H9 (cell line): Measurements from ENCODE around the gene GLIPR1L1. TPM values are rescaled to one million over a fixed set of nuclear protein-coding genes. Genes with fewer than 3 reads are reported as not detected.

Source experiments
- DNase-seq: peaks from one replicate; pipeline ENCODE4 v3.0.0-alpha.2; 2017
- H2AFZ ChIP-seq: one replicate; pipeline ENCODE4 v1.6.1; 2013; ENCODE audit warnings: mild to moderate bottlenecking, low read length, control low read depth, moderate library complexity
- H2AK5ac ChIP-seq: 2 replicates; pipeline ENCODE4 v1.6.1; 2013; ENCODE audit warnings: low read length, control low read depth, mixed read lengths; ENCODE audit not compliant: insufficient read length
- H2BK120ac ChIP-seq: one replicate; pipeline ENCODE4 v1.6.1; 2013; ENCODE audit warnings: low read depth, mild to moderate bottlenecking, low read length, control low read depth, inconsistent platforms; ENCODE audit not compliant: poor library complexity, severe bottlenecking
- H2BK12ac ChIP-seq: 2 replicates; pipeline ENCODE4 v1.6.1; 2013; ENCODE audit warnings: low read length, control low read depth, mixed read lengths, low read depth; ENCODE audit not compliant: insufficient read length
- H2BK15ac ChIP-seq: 2 replicates; pipeline ENCODE4 v1.6.1; 2013; ENCODE audit warnings: low read depth, low read length, control low read depth
- H2BK20ac ChIP-seq: one replicate; pipeline ENCODE4 v1.6.1; 2013; ENCODE audit warnings: low read depth, mild to moderate bottlenecking, low read length, control low read depth, inconsistent platforms; ENCODE audit not compliant: poor library complexity, severe bottlenecking
- H2BK5ac ChIP-seq: 2 replicates; pipeline ENCODE4 v1.6.1; 2013; ENCODE audit warnings: low read length, control low read depth, mixed read lengths; ENCODE audit not compliant: insufficient read length
- H3K14ac ChIP-seq: 2 replicates; pipeline ENCODE4 v1.6.1; 2013; ENCODE audit warnings: low read length, control low read depth; ENCODE audit not compliant: insufficient read depth
- H3K18ac ChIP-seq: 2 replicates; pipeline ENCODE4 v1.6.1; 2013; ENCODE audit warnings: low read depth, mild to moderate bottlenecking, mixed read lengths, low read length, control low read depth; ENCODE audit not compliant: insufficient read length
- H3K23ac ChIP-seq: 2 replicates; pipeline ENCODE4 v1.6.1; 2013; ENCODE audit warnings: low read length, control low read depth, mixed read lengths, low read depth; ENCODE audit not compliant: insufficient read length
- H3K23me2 ChIP-seq: 2 replicates; pipeline ENCODE4 v1.6.1; 2013; ENCODE audit warnings: low read depth, mild to moderate bottlenecking, mixed read lengths, low read length, control low read depth; ENCODE audit not compliant: insufficient read length, poor library complexity, severe bottlenecking
- H3K27ac ChIP-seq: 2 replicates; pipeline ENCODE4 v1.5.1; 2013; ENCODE audit warnings: low read length, control low read depth, mixed read lengths, low read depth; ENCODE audit not compliant: insufficient read length
- H3K27me3 ChIP-seq: 2 replicates; pipeline ENCODE4 v1.6.1; 2013; ENCODE audit warnings: low read length, control low read depth, inconsistent platforms; ENCODE audit not compliant: insufficient read depth
- H3K4ac ChIP-seq: 2 replicates; pipeline ENCODE4 v1.6.1; 2013; ENCODE audit warnings: low read depth, mild to moderate bottlenecking, control low read depth, inconsistent platforms, low read length, moderate library complexity
- H3K4me1 ChIP-seq: 2 replicates; pipeline ENCODE4 v1.6.1; 2013; ENCODE audit warnings: low read length, control low read depth, inconsistent platforms; ENCODE audit not compliant: insufficient read depth
- H3K4me2 ChIP-seq: 2 replicates; pipeline ENCODE4 v1.6.1; 2013; ENCODE audit warnings: low read length, control low read depth, mixed read lengths; ENCODE audit not compliant: insufficient read length, insufficient read depth
- H3K56ac ChIP-seq: 2 replicates; pipeline ENCODE4 v1.6.1; 2013; ENCODE audit warnings: low read depth, mild to moderate bottlenecking, mixed read lengths, low read length, control low read depth; ENCODE audit not compliant: insufficient read length
- H3K79me1 ChIP-seq: 2 replicates; pipeline ENCODE4 v1.6.1; 2013; ENCODE audit warnings: low read depth, mild to moderate bottlenecking, moderate library complexity, low read length, control low read depth, inconsistent platforms; ENCODE audit not compliant: insufficient read depth, poor library complexity, severe bottlenecking
- H3K79me2 ChIP-seq: 2 replicates; pipeline ENCODE4 v1.6.1; 2013; ENCODE audit warnings: low read length, control low read depth, inconsistent platforms; ENCODE audit not compliant: insufficient read depth
- H3K9ac ChIP-seq: 2 replicates; pipeline ENCODE4 v1.6.1; 2013; ENCODE audit warnings: low read length, control low read depth, mixed read lengths; ENCODE audit not compliant: insufficient read length; ENCODE audit errors: extremely low read depth
- H3K9me3 ChIP-seq: one replicate; pipeline ENCODE4 v1.6.1; 2013; ENCODE audit warnings: low read depth, low read length, inconsistent platforms; ENCODE audit not compliant: control insufficient read depth
- H3T11ph ChIP-seq: one replicate; pipeline ENCODE4 v1.6.1; 2013; ENCODE audit warnings: mild to moderate bottlenecking, low read length, control low read depth, inconsistent platforms
- H4K20me1 ChIP-seq: one replicate; pipeline ENCODE4 v1.6.1; 2013; ENCODE audit not compliant: control insufficient read depth, insufficient read length, insufficient read depth
- H4K5ac ChIP-seq: 2 replicates; pipeline ENCODE4 v1.6.1; 2013; ENCODE audit warnings: low read depth, mild to moderate bottlenecking, mixed read lengths, low read length, control low read depth; ENCODE audit not compliant: insufficient read length
- H4K8ac ChIP-seq: replicated peaks from 2 replicates; pipeline ENCODE4 v1.6.1; 2013; ENCODE audit warnings: low read length, control low read depth, mixed read lengths, low read depth; ENCODE audit not compliant: insufficient read length
- H4K91ac ChIP-seq: 2 replicates; pipeline ENCODE4 v1.6.1; 2013; ENCODE audit warnings: low read depth, mild to moderate bottlenecking, moderate library complexity, mixed read lengths, low read length, control low read depth; ENCODE audit not compliant: insufficient read length
- H3K27ac Mint-ChIP-seq, 3 experiments: 2 replicates in 2 of 3; 3 replicates in 1 of 3; pipeline ENCODE4 v1.8.0; 2020 to 2021; ENCODE audit warnings: mixed read lengths in 3 of 3, mild to moderate bottlenecking in 1 of 3, moderate library complexity in 1 of 3
- H3K27me3 Mint-ChIP-seq: 2 replicates; pipeline ENCODE4 v1.8.0; 2021; ENCODE audit warnings: low read depth, mild to moderate bottlenecking, moderate library complexity, mixed read lengths
- H3K36me3 Mint-ChIP-seq, 3 experiments: 2 replicates in 2 of 3; 3 replicates in 1 of 3; pipeline ENCODE4 v1.8.0; 2020 to 2021; ENCODE audit warnings: low read depth in 3 of 3, mixed read lengths in 3 of 3; ENCODE audit not compliant: insufficient read depth in 1 of 3
- H3K4me1 Mint-ChIP-seq, 2 experiments: 2 replicates each; pipeline ENCODE4 v1.8.0; 2020; ENCODE audit warnings: mixed read lengths in 2 of 2
- H3K4me3 Mint-ChIP-seq, 2 experiments: 2 replicates in 1 of 2; 3 replicates in 1 of 2; pipeline ENCODE4 v1.8.0; 2020 to 2021; ENCODE audit warnings: mild to moderate bottlenecking in 2 of 2, mixed read lengths in 2 of 2, moderate library complexity in 1 of 2
- H3K9me3 Mint-ChIP-seq, 2 experiments: 2 replicates in 1 of 2; 3 replicates in 1 of 2; pipeline ENCODE4 v1.8.0; 2020; ENCODE audit warnings: mild to moderate bottlenecking in 2 of 2, mixed read lengths in 2 of 2, moderate library complexity in 1 of 2
- CTCF ChIP-seq: fragments of 200-600 bp; sonication (generic); conservative IDR thresholded peaks from 3 replicates; pipeline ENCODE4 v1.8.0; 2021; ENCODE audit warnings: antibody characterized with exemption, mild to moderate bottlenecking
- WGBS: extraction: QIAGEN DNeasy Blood & Tissue Kit; methylation state at CpG from one replicate; pipeline ENCODE4 v1.1.7; 2013; ENCODE audit warnings: missing lambda C conversion rate, low lambda C conversion rate, mixed read lengths; ENCODE audit not compliant: insufficient read length; ENCODE audit errors: extremely low coverage; 5-methylcytosine and 5-hydroxymethylcytosine counted together
- total RNA-seq: library from RNA; stranded (reverse); gene quantifications from 2 replicates; pipeline ENCODE4 v1.2.1, GENCODE V29; 2021

GLIPR1L1 gene
- total RNA-seq, 1 experiment from 2014 or later = 1.9 TPM

- Histone ChIP-seq H2BK12ac (no peak overlapping the region), H2AFZ (no peak overlapping the region), H2AK5ac (no peak overlapping the region), H2BK20ac (no peak overlapping the region), H2BK5ac (no peak overlapping the region), H4K5ac (no peak overlapping the region), H4K8ac (no peak overlapping the region), H2BK120ac (no peak overlapping the region), H2BK15ac (no peak overlapping the region), H3K9ac (no peak overlapping the region), H3K9me3 (no peaks in the 10 kb centered on the region), H4K20me1 (no peaks in the 10 kb centered on the region), H3K18ac (no peak overlapping the region), H3K14ac (no peak overlapping the region), H3T11ph (no peak overlapping the region), H3K79me2 (no peaks in the 10 kb centered on the region), H3K56ac (no peak overlapping the region), H3K79me1 (no peaks in the 10 kb centered on the region), H3K23ac (no peak overlapping the region), H3K27me3 (no peaks in the 10 kb centered on the region), H3K23me2 (no peaks in the 10 kb centered on the region), H3K4me1 (no peaks in the 10 kb centered on the region), H3K27ac (no peak overlapping the region), H3K4me2 (no peak overlapping the region), H3K4ac (no peak overlapping the region), H4K91ac (no peak overlapping the region)
- TF ChIP-seq CTCF = no peak
- Mint-ChIP-seq H3K4me3 (no peak overlapping the region), H3K36me3 (peaks cover 0 to 2% (median 0%) of the 10 kb centered on the region in 3 experiments; a peak in 2 of 7 replicates), H3K9me3 (no peaks in the 10 kb centered on the region; a peak in 1 of 5 replicates), H3K27ac (no peak overlapping the region; a peak in 1 of 7 replicates), H3K27me3 (no peaks in the 10 kb centered on the region), H3K4me1 (no peaks in the 10 kb centered on the region)
- no CpG with 5 or more reads among the region's 5 CpGs for WGBS
- no peak for DNase-seq
These were observed 7.4 kb downstream of the GLIPR1L1 start for GRCh38 chr12:75341873-75342272.
